ENCODE measurements around the gene GFER. TPM values are rescaled to one million over a fixed set of nuclear protein-coding genes. Genes with fewer than 3 reads are reported as not detected.

GFER gene
- total RNA-seq, 3 donors from 2014 or later: 15.7 to 18.1 (median 17.9) TPM

DNA sequence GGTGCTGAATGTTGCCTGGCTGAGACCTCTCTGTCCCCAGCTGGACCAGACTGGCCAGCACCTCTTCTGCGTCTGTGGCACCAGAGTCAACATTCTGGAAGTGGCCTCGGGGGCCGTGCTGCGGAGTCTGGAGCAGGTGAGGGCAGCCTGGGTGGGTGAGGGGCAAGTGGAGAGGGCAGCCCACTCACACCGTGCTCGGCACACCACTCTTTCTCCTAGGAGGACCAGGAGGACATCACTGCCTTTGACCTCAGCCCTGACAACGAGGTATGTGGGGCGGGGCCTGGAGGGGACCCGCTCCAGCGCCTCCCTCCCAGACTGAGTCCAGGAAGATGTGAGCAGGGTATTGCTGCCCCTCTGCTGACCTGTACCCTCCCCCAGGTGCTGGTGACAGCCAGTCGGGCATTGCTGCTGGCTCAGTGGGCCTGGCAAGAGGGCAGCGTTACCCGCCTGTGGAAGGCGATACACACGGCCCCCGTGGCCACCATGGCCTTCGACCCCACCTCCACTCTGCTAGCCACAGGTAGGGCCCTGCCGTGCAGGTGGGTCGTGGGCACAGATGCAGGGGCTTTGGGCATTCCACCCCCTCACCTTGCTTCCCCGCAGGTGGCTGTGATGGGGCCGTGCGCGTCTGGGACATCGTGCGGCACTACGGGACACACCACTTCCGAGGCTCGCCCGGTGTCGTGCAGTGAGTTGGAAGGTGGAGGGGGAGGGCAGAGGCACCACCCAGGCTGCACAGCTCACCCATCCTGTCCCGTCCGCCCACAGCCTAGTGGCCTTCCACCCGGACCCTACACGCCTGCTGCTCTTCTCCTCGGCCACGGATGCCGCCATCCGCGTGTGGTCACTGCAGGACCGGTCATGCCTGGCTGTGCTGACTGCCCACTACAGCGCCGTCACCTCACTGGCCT lies 9.6 kb upstream of the GFER start:
- no peak overlapping the region for H3K27ac ChIP-seq
- H3K36me3 ChIP-seq: peaks cover 10% of the 10 kb centered on the region
- intact Hi-C loops (cut with DNase I; ENCODE audit: low total_unique reads): no loop called here
- no peaks in the 10 kb centered on the region for H3K9me3 ChIP-seq
- H3K27me3 ChIP-seq: no peaks in the 10 kb centered on the region
- TF ChIP-seq POLR2A (IDR thresholded peaks at IDR 0.05) (no peak), POLR2AphosphoS5 (IDR thresholded peaks at IDR 0.05) (no peak)
- TF ChIP-seq, protein P1, sequence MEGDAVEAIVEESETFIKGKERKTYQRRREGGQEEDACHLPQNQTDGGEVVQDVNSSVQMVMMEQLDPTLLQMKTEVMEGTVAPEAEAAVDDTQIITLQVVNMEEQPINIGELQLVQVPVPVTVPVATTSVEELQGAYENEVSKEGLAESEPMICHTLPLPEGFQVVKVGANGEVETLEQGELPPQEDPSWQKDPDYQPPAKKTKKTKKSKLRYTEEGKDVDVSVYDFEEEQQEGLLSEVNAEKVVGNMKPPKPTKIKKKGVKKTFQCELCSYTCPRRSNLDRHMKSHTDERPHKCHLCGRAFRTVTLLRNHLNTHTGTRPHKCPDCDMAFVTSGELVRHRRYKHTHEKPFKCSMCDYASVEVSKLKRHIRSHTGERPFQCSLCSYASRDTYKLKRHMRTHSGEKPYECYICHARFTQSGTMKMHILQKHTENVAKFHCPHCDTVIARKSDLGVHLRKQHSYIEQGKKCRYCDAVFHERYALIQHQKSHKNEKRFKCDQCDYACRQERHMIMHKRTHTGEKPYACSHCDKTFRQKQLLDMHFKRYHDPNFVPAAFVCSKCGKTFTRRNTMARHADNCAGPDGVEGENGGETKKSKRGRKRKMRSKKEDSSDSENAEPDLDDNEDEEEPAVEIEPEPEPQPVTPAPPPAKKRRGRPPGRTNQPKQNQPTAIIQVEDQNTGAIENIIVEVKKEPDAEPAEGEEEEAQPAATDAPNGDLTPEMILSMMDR (IDR thresholded peaks at IDR 0.05): no peak
- no peak overlapping the region for H3K4me3 ChIP-seq
- H3K4me1 ChIP-seq: peaks cover 10 to 12% of the 10 kb centered on the region in 2 donors
- DNase-seq (ENCODE audit: low spot score in 2 of 2): no peak

DNA sequence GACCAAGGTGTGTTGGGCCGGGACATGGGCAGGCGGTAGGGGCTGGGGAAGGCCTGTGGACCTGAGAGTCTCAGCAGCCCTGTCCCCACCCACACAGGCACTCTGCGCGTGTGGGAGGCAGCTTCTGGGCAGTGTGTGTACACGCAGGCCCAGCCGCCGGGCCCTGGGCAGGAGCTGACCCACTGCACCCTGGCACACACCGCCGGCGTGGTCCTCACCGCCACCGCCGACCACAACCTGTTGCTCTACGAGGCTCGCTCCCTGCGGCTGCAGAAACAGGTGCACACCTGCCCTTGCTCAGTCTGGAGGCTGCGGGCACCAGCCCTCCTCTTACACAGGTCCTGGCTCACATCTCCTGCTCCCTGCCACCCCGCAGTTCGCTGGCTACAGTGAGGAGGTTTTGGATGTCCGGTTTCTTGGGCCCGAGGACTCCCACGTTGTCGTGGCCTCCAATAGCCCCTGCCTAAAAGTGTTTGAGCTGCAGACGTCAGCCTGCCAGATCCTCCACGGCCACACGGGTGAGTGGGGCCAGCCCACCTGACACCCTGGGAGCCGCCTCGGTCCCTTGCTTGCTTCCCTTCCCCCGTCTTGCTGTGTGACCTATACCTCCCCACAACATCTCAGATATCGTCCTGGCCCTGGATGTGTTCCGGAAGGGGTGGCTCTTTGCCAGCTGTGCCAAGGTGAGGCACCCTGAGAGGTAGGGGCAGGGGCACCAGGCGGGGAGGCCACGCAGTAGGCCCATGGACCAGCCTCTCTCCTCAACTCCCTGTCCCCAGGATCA lies 8.4 kb upstream of the GFER start:
- Histone ChIP-seq H3K27ac (no peak overlapping the region), H3K4me3 (no peak overlapping the region), H3K27me3 (peaks cover 0 to 5% of the 10 kb centered on the region in 2 donors), H3K36me3 (peaks cover 10% of the 10 kb centered on the region), H3K4me1 (peaks cover 10 to 12% of the 10 kb centered on the region in 2 donors), H3K9me3 (no peaks in the 10 kb centered on the region)
- no peak for DNase-seq (ENCODE audit: low spot score in 2 of 2)
- TF ChIP-seq POLR2A (IDR thresholded peaks at IDR 0.05): no peak
- TF ChIP-seq, protein P1 (IDR thresholded peaks at IDR 0.05): no peak
- no peak for TF ChIP-seq POLR2AphosphoS5 (IDR thresholded peaks at IDR 0.05)
- intact Hi-C loops (cut with DNase I; ENCODE audit: low total_unique reads): no loop called here

DNA sequence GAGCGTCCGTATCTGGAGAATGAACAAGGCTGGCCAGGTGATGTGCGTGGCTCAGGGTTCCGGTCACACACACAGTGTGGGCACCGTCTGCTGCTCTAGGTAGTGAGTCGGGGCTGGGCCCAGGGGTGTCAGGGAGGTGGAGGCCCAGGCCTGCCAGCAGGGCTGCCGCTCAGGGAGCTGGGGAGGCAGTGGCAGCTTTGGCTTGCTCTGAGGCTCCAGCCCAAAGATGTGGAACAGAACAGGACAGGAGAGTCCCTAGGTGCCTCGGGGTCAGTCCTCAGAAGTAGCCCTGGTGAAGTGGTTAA lies 7.8 kb upstream of the GFER start:
- Histone ChIP-seq H3K4me1 (peaks cover 9 to 10% of the 10 kb centered on the region in 2 donors), H3K4me3 (no peak overlapping the region), H3K36me3 (peaks cover 10% of the 10 kb centered on the region), H3K27me3 (peaks cover 0 to 9% of the 10 kb centered on the region in 2 donors), H3K9me3 (no peaks in the 10 kb centered on the region), H3K27ac (no peak overlapping the region)
- TF ChIP-seq POLR2A (IDR thresholded peaks at IDR 0.05) (no peak), POLR2AphosphoS5 (IDR thresholded peaks at IDR 0.05) (no peak)
- TF ChIP-seq, protein P1 (IDR thresholded peaks at IDR 0.05): no peak
- no peak for DNase-seq (ENCODE audit: low spot score in 2 of 2)
- intact Hi-C loops (cut with DNase I; ENCODE audit: low total_unique reads): no loop called here

DNA sequence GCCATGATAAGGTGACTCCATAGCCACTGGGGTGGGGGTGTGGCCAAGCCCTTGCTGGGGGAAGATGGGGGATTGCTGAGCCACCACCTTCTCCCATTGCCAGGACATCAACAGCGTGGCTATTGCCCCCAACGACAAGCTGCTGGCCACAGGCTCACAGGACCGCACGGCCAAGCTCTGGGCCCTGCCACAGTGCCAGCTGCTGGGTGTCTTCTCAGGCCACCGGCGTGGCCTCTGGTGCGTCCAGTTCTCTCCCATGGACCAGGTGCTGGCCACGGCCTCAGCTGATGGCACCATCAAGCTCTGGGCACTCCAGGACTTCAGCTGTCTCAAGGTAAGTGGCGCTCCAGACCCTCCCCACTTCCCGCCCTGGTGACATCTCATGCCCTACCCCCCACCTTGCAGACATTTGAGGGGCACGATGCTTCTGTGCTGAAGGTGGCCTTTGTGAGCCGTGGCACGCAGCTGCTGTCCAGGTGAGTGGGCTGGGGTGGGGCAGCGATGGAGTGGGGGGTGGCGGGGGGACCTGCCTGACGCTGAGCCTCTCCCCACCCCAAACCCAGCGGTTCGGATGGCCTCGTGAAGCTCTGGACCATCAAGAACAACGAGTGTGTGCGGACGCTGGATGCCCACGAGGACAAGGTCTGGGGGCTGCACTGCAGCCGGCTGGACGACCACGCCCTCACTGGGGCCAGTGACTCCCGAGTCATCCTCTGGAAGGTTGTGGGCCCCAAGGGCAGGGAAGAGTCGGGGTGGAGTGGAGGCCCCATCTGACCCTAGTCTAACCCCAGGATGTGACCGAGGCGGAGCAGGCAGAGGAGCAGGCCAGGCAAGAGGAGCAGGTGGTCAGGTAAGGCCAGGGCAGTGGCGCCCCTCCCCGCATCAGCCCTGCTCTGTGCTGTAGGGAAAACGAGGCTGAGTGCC lies 6.8 kb upstream of the GFER start:
- Histone ChIP-seq H3K9me3 (no peaks in the 10 kb centered on the region), H3K36me3 (peaks cover 10% of the 10 kb centered on the region), H3K27me3 (peaks cover 0 to 14% of the 10 kb centered on the region in 2 donors), H3K4me3 (no peak overlapping the region), H3K27ac (no peak overlapping the region), H3K4me1 (peaks cover 8 to 10% of the 10 kb centered on the region in 2 donors)
- TF ChIP-seq POLR2A (IDR thresholded peaks at IDR 0.05): no peak
- no peak for TF ChIP-seq POLR2AphosphoS5 (IDR thresholded peaks at IDR 0.05)
- TF ChIP-seq, protein P1 (IDR thresholded peaks at IDR 0.05): no peak
- intact Hi-C loops (cut with DNase I; ENCODE audit: low total_unique reads): no loop called here
- DNase-seq (ENCODE audit: low spot score in 2 of 2): no peak
